Activated CD8-positive, alpha-beta memory T cell treated with anti-CD3 and anti-CD28 coated beads for 4 hours (primary cell): ENCODE data around the gene CCDC188.

Experiments used
- DNase-seq, 2 donors: peaks; one replicate each; pipeline ENCODE4 v3.0.0-alpha.2; 2020; ENCODE audit warnings: low read depth in 2 of 2

The CCDC188 gene

DNA sequence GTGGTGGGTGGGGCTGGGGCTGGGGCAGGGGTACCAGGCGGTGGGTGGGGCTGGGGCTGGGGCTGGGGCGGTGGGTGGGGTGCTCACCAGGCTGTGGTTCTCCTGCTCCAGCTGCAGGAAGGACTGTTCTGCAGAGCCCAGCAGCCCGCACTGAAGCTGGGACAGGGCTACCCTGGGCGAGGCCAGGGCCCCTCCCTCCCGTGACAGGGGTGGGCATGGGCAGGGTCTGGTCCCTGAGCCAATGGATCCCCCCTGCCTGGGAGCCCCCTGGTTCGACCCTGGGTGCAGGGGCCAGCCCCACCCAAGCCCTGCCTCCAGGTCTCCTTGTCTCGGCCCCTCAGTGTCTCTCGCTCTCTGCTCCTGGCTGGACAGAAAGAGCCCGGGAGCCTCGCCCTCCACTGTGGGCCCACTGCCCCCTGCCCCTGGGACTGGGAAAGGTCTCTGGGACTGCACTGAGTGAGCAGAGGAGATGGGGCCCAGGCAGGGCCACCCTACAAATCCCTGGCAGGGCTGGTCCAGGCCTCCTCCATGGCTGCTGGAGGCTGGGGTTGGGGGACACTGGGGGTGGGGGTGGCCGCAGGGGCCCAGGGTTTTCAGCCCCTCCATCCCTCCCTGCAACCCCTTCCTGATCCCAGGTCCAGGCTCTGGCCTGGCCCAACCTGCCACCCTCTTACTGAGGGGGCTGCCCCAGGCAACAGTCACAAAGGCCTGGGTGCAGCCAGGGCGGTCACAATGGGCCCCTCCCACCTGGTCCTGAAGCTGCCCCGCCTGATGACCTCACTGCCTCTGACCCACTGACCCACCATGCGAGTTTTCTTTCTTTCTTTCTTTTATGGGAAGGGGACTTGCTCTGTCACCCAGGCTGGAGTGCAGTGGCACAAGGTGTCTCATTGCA, at the start of gene CCDC188:
Gene CCDC188 (minus strand): TSS at position 675 of the 895 bp plus-strand sequence. CDS start 69 bp downstream, at position 606.
- no peak for DNase-seq

DNA sequence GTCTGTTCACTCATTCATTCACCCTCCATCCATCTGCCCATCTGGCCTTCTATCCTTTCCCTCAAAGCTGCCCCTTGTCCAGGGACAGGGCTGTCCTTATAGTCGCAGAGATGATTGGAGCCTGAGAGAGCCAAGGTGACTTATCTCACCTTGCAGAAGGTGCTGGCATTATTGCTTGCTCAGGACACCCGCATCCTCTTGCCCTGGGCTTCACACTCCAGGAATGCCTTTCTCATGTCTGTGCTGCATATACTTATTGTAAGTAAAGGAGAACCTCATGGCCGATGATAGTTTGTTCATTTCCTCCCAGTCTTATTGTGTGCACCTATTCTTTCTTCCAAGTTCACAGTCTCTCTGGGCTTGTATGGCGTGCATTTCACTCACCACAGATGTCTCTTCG, 49.1 kb upstream of the CCDC188 start:
- no peak for DNase-seq

DNA sequence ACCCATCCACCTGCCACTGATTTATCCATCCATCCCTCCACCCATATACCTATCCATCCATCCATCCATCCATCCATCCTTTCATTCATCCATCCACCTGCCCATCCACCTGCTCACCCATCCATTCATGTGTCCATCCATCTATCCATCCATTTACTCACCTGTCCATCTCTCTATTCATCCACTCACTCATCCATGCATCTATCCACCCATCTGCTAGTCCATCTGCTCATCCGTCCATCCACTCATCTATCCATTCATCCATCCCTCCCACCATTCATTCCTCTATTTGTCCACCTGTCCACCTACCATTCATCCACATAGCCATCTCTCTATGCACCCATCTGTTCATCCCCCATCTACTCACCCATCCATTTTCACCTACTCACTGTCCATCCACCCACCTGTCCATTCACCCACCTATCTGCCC, 48.6 kb upstream of the CCDC188 start:
- DNase-seq: no peak

DNA sequence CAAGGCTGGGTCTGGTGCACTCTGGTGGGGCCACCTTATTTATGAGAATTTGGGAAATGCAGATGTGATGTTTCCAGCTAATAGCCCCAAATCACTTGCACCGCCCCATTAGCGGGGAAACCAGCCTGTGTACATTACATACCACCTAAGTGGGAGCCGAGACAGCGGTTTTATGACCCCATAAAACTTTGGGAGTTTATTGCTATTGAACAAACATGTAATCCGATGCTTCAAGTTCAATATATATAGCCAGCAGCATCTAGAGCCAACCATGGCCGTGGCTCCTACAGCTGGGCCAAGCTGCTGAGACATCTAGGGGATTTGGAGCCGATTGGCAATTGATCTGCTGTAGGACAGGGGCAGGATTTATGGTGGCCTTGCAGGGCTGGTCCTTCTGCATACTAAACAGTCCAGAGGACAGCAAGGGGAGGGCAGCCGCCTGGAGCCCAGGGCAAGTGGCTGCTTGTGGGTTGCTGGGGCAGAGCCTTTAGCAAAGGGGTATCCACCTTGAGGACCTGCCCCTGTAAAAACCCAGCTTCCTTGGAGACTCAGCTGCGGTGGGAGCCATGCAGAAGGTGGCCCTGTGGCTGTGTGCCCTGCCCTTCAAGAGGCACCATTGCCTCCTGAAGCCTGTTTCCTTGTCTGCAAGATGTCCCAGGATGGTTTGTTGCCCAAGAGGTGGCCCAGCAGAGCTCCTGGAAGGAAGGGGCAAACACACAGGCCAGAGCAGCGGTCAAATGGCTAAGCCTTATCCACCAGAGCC, 47.9 kb upstream of the CCDC188 start:
- no peak for DNase-seq

DNA sequence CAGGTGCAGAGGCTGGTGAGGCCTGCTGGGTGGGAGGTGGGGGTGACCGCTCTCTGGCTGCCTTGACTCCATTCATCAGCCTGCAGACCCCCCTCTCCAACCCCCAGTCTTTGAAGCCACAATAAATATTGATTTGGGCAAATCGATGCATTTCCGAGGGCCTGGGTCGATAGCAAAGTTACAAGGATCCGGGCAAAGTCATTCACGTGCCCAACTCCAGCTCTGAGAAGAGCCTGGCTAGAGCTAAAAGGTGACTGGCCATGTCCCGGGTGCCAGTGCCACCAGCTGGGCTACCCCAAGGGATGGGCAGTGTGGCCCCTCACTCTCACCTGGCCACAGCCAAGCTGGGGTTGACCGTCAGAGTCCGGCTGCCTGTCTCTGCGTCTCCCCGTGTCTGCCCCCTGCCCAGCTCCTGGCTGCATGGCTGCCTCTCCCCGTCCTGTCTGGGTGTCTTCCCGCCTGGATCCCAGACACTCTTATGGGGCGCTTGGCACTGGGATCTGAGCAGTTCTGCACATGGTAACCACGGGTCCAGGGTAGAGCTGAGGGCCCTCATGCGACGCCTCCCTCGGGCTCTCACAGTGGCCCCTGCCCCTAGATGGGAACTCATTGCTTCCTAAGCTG, 46.7 kb upstream of the CCDC188 start:
- DNase-seq: no peak

DNA sequence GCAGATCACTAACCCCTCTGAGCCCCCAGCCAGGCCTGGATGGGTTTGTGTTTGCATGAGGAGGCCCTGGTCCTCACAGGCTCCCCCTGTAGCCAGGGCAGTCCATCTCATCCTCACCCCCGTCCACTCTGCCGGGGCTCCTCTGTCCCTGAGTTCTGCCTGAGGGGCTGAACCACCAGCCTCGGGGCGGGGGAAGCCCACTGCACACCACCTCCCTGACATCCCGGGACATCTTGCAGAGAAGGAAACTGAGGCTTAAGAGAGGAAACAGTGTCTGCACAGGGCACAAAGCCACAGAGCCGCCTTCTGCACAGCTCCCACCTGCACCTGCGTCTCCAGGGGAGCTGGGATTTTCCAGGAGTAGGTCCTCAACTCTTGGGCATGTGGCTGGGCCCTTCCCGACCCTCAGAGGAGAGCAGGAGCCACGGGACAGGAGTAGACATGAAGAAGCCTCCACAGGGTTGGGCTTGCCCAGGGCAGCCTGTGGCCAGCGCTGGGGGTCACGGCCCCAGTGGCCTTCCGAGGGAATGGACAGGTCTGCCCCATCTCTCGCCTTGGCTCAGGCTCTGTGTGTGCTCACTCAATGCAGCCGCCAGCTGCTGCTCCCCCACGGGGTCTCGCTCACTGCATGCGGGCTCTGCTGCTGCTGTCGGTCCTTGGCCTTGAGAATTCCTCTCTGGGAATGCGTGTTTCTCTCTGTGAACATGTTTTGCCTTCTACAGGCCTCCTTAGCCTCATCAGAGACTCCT, 45.4 kb upstream of the CCDC188 start:
- no peak for DNase-seq

DNA sequence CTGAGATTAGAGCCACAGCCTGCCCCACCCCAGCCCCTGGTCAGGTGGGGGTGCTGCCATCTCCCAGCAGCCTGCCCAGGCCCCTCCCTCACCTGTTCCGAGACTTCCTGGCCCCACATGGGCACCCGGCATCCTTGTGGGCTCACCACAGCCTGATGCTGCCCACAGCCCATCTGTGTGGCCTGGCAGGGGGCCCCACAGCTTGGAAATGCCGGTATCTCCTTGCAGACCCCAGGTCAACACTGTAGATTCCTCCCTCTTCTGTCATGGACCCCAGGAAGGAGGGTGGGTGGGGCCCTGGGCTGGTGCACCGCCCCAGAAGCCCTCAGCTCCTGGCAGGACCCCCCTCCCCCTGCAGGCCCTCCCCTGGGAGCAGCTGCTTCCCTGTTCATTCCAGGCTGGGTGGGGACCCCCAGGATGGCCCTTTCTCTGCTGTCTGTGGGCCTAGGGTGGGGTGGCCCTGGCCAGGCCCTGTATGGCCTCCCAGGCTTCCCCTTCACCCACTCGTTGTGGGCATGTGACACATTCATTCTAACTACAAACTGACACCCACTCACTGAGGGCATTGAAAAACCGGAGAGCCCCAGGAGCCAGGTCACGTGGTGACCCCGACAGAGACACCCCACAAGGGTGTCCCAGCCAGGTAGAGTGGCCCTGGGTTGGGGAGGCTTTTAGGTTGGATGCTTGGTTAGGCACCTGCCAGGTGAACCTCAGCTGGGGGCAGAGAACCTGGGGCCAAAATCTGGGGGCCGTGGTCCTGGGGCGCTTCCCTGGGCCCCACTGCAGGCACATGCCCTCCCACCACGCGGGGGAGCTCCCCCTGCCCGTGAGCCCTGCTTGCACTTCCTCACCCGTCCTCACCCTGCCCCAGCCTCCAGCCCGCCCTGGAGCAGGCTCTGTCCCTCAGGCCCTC, 44.1 kb upstream of the CCDC188 start:
- no peak for DNase-seq

DNA sequence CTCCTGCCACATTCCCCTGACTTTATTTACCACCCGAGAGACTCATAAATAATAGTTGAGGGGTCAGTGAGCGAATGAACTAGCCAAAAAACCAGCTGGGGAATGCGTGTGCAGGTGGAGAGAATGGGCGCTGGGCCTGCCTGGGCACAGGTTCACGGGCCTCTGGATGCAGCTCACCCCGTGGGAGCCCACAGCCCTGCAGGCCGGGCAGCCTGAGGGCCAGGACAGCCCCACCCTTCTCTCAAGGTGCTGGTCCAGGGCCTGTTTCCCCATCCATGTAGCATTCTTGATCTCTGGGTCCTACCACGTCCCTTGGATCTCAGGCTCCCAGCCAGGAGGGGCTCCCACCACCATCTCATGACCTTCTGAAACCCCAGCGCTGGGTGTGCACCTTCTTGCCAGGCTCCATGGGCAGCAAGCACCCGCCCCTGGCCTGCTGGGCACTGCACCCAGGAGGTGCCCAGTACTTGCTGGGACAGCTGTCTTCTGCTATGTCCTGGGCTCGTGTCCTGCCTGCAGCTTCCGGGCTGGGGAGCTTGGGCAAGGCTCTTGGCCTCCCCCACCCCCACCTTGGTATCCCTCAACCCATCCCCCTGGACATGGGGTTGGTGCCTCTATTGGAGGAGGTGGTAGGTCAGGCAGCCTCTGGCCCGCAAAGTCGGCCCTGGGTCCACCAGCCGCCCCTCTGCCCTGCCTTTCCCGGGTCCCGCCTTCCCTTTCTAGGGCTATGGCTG, 43.1 kb upstream of the CCDC188 start:
- DNase-seq: no peak

DNA sequence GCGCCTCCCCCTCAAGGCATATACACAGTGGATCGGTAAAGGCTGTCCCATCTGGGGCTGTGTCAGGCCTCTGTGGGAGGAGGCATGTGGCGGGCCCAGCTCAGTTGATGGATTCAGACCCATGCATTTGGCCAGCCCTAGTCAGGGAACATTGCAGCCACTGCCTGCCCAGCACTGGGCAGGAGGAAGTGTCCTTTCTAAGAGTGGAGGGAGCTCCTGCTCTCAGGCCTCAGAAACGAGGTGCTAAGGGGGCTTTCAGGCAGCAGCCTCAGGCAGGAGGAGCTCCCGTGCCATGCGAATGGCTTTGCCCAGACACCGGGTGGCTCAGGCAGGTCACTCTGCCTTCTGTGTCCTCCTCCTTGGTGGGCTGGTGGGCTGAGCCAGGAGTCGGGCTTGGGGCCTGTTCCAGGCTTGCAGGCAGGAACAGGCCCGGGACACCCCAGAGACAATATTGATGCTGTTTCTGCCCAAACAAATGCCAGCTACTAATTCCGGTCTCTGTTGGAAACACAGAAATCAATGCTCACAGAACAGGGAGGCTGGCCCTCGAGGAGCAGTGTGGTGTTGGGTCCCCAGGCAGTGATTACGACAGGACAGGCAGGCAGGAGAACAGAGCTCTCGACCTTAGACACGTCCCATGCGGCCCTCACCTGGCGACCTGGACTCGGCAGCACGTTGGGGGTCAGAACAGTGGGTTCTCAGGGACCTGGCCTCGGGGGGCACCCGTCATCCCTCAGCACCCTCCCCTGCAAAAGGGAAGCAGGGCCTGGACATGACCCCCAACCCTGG, 42.3 kb upstream of the CCDC188 start:
- no peak for DNase-seq

DNA sequence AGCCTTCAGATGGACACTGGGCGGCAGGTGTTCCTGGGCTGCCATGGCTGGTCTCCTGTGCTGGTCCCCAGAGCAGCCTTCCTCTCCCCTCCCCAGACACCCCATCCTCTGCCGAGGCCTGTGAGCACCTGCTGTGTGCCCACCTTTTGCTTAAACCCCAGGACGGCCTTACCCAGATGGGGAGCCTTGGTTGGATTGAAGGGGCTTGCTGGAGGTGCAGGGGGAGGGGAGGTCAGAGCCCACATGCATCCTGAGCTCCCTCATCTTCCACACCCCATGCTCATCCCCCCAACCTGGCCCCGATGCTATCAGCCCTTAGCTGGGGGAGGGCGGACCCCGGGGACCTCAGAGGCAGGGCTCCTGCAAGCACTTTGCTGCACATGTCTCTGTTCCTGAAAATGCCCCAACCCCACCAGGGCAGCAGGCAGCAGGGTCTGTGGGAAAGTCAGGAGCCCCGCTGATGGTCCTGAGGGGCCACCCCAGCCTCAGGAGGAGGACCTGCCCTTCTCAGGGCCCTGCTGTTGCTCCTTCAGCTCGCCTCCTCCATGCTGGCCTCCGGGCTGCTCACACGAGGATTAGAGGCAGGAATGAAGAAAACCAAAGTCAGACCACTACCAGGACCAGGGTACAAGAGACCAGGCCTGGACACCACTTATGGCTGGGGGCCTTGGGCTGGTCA, 41.6 kb upstream of the CCDC188 start:
- DNase-seq: no peak

DNA sequence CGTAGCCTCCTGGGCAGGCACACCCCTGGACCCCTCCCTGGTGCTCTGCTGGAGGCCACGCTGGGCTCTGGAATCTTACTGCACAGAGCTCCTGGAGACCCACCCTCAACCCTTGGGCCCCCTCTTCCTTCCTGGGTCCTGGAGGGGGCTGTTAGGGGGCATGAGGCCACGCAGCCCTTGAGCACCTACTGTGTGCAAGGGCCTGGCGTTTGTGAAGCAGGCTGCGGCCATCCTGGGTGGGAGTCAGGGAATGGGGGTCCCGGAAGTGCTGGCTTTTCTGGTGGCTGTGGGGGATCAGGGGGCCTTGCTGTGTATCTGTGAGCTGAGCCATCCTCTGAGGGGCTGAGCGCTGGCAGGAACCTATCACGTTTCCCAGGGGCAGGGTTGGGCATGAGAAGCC, 40.9 kb upstream of the CCDC188 start:
- DNase-seq: no peak

DNA sequence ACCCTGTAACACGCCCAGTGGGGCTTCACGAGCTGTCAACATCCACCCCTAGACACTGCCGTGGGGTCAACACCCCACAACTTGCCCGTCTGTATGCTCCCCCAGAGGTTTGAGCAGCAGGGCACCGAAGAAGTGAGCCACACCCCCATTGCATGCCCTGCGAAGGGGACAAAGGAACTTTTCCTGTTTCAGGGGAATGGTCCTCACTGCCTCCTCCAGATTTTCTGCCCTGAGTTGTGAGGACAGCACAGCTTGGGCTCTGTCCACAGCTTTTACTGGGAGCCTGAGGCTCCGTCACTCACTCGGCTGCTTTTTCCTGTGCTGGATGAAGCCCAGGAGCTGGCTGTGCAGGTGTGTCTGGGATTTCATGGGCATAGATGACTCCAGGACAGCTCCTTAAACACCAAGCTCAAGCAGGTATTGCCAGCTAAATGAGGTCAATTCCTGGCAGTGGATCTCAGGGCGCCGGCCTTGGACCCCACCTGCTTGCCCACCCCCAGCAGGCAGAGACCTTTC, 40.2 kb upstream of the CCDC188 start:
- no peak for DNase-seq

DNA sequence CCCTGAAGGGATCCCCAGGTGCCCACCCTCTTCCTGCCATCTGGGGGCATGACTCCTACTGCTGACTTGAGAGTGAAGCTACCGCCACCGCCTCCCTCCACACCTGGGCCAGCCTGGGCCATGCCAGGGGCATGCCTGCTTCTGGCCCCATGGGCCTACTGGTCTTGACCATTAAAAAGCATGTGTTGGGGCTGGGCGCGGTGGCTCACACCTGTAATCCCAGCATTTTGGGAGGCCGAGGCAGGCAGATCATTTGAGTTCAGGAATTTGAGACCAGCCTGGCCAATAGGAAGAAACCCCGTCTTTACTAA, 37.7 kb upstream of the CCDC188 start:
- no peak for DNase-seq

DNA sequence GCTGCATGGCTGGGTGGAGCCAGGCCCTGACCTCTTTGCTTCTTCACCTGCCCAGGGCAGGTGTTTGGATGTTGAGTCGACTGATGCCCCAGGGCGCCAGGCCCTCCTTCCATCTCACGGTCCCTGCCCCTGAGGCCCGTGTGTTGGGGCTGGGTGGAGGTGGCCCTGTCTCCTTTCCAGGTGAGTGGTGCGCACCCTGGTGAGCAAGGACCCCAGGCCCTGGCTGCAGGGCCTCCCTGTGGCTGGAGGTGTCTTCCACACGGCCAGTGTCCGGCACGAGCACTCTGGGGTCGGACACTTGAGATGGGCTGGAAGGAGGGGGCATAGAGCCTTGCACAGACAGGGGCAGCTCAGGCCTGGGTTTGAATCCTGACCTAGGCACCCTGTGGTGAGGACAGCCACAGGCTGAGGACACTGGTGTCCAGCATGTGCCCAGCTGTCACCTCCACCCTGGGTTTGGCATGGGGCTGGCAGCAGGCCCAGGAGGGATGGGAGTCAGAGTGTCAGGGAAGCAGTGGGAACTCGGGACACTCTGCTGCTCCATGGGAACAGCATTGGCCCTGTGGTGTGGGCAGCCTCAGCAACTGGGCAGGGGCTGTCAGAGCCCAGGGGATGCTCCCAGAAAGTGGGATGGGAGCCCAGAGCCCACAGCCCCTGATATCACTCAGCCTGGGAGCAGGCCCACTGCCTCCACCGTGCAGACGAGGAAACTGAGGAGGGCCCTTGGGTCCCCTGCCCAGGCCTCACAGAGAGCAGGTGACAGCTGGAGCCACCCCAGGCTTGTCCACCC, 37.1 kb upstream of the CCDC188 start:
- DNase-seq: no peak

DNA sequence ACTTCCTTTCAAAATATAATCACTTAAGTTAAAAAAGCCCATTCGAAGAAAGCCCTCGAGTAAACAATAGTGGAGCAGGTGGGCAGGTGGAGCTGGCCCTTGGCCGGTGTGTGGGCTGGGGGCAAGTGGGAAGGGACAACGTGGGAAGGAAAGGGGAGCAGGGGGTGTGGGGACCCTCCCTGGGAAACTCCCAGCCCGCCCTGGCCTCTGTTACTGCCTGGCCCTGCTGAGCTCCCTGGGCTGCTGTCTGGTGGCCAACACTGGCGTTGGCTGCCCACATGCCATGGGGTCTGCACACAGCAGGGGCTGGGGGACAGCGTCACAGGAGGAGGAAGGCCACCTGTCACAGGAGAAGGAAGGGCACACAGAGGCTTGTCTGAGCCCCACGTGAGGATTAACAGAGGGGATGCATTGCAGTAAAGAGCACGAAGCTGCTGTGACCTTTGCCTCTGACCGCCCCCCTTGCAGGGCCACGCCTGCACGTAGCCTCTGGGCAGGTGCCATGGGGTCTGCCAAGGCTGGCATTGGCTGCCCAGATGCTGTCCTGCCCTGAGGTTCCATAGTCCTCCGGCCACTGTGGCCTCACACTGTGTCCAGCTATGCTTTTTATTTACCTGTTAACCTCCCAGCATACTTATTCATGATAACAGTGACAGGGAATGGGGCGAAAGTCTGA, 36.2 kb upstream of the CCDC188 start:
- no peak for DNase-seq

DNA sequence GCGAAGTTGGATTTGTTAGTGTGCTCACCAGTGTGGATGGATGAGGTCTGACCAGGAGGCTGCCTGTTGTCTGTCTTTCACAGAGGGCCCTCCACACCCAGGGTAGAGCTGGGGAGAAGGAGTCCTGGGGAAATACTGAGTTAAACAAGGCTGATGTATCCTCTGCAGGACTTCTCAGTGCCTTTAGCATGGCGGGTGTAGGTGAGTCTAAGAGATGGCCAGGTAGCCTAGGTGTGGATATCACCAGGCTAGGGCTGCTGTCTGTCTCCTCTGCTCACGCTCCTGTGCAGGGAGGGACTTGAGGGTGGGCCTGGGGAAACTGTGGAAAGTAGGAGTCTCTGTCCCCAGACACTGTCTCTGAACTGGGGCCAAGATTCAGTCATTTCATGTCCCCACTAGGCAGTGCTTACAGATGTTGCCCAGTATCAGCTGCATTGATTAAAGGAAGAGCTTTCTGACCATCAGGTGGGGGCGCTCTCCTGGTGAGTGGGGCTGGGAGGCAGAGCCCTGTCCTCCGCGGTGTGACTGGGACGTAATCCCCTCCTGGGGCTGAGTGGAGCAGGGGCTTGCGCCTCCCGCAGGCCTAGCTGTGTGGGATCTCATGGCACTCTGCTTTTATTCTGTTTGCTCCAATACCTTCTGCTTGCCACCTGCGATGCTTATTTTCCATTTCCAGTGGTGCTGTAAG, 35.5 kb upstream of the CCDC188 start:
- no peak for DNase-seq

DNA sequence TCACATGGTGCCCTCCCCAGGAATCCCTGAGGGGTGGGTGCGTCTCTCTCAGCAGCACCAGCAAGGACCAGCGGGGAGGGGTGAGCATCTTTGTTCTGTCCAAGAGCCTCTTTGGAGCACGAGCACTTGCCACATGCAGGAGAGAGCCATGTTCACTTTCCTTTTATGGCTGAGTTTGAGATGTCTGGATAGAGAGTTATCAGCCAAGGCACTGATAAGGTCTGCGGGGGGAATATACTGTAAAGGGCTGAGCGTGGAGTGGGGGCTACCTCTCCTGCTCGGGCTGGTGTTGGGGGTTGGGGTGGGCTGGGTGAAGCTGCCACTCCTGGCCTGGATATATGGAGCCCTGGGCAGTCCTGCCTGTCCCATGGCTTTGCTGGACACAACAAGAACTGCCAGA, 34.9 kb upstream of the CCDC188 start:
- no peak for DNase-seq
